PC-3 (cell line): ENCODE data around the gene CRLF1. TPM values are rescaled to one million over a fixed set of nuclear protein-coding genes. Genes with fewer than 3 reads are reported as not detected.

ENCODE experiments used
- ATAC-seq: fragments of 200-7000 bp; cut with Tn5 transposase; 2 replicates; pipeline ENCODE4 v1.9.1; 2020; ENCODE audit warnings: mild to moderate bottlenecking, moderate library complexity
- BruUV-seq: library from RNA; stranded (reverse); fragments of 400-500 nt; replicated peaks from 2 replicates; lab custom pipeline; 2021; lab: Mats Ljungman, UMichigan
- CTCF ChIA-PET: fragments of 300-600 bp; sonication (Branson Sonifier 250); formaldehyde crosslinking; loops from one replicate; lab custom pipeline; 2022; ENCODE audit warnings: antibody characterized with exemption; lab: Charles Lee
- POLR2A ChIA-PET: fragments of 300-600 bp; sonication (Branson Sonifier 250); formaldehyde crosslinking; loops from one replicate; lab custom pipeline; 2022; ENCODE audit warnings: antibody characterized with exemption; ENCODE audit not compliant: unreplicated experiment; lab: Charles Lee
- DNase-seq: peaks from one replicate; pipeline ENCODE4 v3.0.0-alpha.2; 2015
- H2AFZ ChIP-seq: fragments of 300-600 bp; sonication (generic); 2 replicates; pipeline ENCODE4 v1.6.0; 2016; ENCODE audit warnings: antibody characterized with exemption, low read length
- H3F3A ChIP-seq: fragments of 300-600 bp; sonication (generic); one replicate; pipeline ENCODE4 v1.6.0; 2017; ENCODE audit warnings: antibody characterized with exemption, low read length, control low read depth, mild to moderate bottlenecking; ENCODE audit not compliant: unreplicated experiment
- H3K27ac ChIP-seq: fragments of 300-600 bp; sonication (generic); 2 replicates; pipeline ENCODE4 v1.5.1; 2016; ENCODE audit warnings: mild to moderate bottlenecking, low read length
- H3K27me3 ChIP-seq: fragments of 300-600 bp; sonication (generic); 2 replicates; pipeline ENCODE4 v1.6.1; 2016; ENCODE audit warnings: low read length, mixed read lengths
- H3K36me3 ChIP-seq: fragments of 300-600 bp; sonication (generic); 2 replicates; pipeline ENCODE4 v1.6.1; 2016; ENCODE audit warnings: low read depth, mixed run types, low read length, mixed read lengths
- H3K4me1 ChIP-seq: fragments of 300-600 bp; sonication (generic); 2 replicates; pipeline ENCODE4 v1.5.1; 2016; ENCODE audit warnings: low read length; ENCODE audit not compliant: insufficient read depth
- H3K4me2 ChIP-seq: fragments of 300-600 bp; sonication (generic); 2 replicates; pipeline ENCODE4 v1.6.0; 2016; ENCODE audit warnings: low read length
- H3K4me3 ChIP-seq: fragments of 300-600 bp; sonication (generic); 2 replicates; pipeline ENCODE4 v1.5.1; 2016; ENCODE audit warnings: mild to moderate bottlenecking, low read length, mixed read lengths
- H3K79me2 ChIP-seq: fragments of 300-600 bp; sonication (generic); 2 replicates; pipeline ENCODE4 v1.6.1; 2017; ENCODE audit warnings: low read length, mixed read lengths
- H3K9ac ChIP-seq: fragments of 300-600 bp; sonication (generic); 2 replicates; pipeline ENCODE4 v1.6.0; 2016; ENCODE audit warnings: mild to moderate bottlenecking, low read length
- H3K9me2 ChIP-seq: fragments of 300-600 bp; sonication (generic); replicated peaks from 2 replicates; pipeline ENCODE4 v1.6.1; 2016; ENCODE audit warnings: mixed run types, low read length, mixed read lengths
- H3K9me3 ChIP-seq: fragments of 300-600 bp; sonication (generic); 2 replicates; pipeline ENCODE4 v1.6.1; 2016; ENCODE audit warnings: low read length, mixed read lengths
- H4K20me1 ChIP-seq: fragments of 300-600 bp; sonication (generic); 2 replicates; pipeline ENCODE4 v1.6.1; 2016; ENCODE audit warnings: low read length, mixed read lengths
- EZH2 ChIP-seq: fragments of 300-600 bp; sonication (generic); IDR thresholded peaks from one replicate; pipeline ENCODE4 v1.6.1; 2017; ENCODE audit warnings: antibody characterized with exemption, mild to moderate bottlenecking, low read length; ENCODE audit not compliant: unreplicated experiment
- EZH2phosphoT487 ChIP-seq: fragments of 300-600 bp; sonication (generic); IDR thresholded peaks from 2 replicates; pipeline ENCODE4 v1.6.1; 2018; ENCODE audit warnings: mild to moderate bottlenecking, antibody characterized with exemption, low read length, borderline replicate concordance
- intact Hi-C: fragments of 100-400 bp; cut with micrococcal nuclease; formaldehyde crosslinking; loops from 2 replicates; pipeline ENCODE4 v1.9.0; 2023
- total RNA-seq: library from RNA; depleted of rRNA; stranded (reverse); fragments of >200 nt; gene quantifications from 2 replicates; pipeline ENCODE4 v1.2.3, GENCODE V29; 2014
- TF ChIP-seq, protein P1 (sequence below): fragments of 300-600 bp; sonication (generic); conservative IDR thresholded peaks from 2 replicates; pipeline ENCODE4 v1.5.1; 2017; ENCODE audit warnings: antibody characterized with exemption, low read depth, mild to moderate bottlenecking, low read length

Gene CRLF1
- total RNA-seq, 1 experiment from 2014 or later: 2.6 TPM

DNA sequence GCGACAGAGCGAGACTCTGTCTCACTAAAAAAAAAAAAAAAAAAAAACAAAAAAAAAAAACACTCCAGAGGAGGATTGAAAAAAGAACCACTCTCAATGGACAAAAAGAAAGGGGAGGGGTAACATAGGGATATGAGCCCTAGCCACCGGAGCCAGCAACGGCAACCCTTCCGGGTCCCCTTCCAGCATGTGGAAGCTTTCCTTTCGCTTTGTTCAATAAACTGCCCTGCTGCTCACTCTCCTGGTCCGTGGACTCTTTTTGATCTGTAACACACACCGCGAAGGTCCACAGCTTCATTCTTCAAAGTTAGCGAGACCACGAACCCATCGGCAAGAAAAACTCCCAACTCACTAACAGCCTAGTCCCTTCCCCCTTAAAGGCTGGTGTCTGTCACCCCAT is 19.0 kb downstream of the CRLF1 start:
- H2AFZ ChIP-seq: no peak overlapping the region
- H3K9me3 ChIP-seq: no peaks in the 10 kb centered on the region
- BruUV-seq: no TSS peak
- no peak overlapping the region for H3K4me2 ChIP-seq
- CTCF ChIA-PET: no interaction called here
- H3K9me2 ChIP-seq: no peaks in the 10 kb centered on the region
- TF ChIP-seq, protein P1, sequence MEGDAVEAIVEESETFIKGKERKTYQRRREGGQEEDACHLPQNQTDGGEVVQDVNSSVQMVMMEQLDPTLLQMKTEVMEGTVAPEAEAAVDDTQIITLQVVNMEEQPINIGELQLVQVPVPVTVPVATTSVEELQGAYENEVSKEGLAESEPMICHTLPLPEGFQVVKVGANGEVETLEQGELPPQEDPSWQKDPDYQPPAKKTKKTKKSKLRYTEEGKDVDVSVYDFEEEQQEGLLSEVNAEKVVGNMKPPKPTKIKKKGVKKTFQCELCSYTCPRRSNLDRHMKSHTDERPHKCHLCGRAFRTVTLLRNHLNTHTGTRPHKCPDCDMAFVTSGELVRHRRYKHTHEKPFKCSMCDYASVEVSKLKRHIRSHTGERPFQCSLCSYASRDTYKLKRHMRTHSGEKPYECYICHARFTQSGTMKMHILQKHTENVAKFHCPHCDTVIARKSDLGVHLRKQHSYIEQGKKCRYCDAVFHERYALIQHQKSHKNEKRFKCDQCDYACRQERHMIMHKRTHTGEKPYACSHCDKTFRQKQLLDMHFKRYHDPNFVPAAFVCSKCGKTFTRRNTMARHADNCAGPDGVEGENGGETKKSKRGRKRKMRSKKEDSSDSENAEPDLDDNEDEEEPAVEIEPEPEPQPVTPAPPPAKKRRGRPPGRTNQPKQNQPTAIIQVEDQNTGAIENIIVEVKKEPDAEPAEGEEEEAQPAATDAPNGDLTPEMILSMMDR: no peak
- no peak for TF ChIP-seq EZH2
- no peak for TF ChIP-seq EZH2phosphoT487
- peaks cover 13% of the 10 kb centered on the region for H3K79me2 ChIP-seq
- H3K27me3 ChIP-seq: no peaks in the 10 kb centered on the region
- POLR2A ChIA-PET: no interaction called here
- no peak overlapping the region for H3K27ac ChIP-seq
- H3F3A ChIP-seq: no peaks in the 10 kb centered on the region
- ATAC-seq (no peak), DNase-seq (no peak)
- H3K9ac ChIP-seq: no peak overlapping the region
- H4K20me1 ChIP-seq: no peaks in the 10 kb centered on the region
- H3K4me1 ChIP-seq: peaks cover 18% of the 10 kb centered on the region
- no peaks in the 10 kb centered on the region for H3K36me3 ChIP-seq
- H3K4me3 ChIP-seq: no peak overlapping the region
- intact Hi-C loops: no loop called here

DNA sequence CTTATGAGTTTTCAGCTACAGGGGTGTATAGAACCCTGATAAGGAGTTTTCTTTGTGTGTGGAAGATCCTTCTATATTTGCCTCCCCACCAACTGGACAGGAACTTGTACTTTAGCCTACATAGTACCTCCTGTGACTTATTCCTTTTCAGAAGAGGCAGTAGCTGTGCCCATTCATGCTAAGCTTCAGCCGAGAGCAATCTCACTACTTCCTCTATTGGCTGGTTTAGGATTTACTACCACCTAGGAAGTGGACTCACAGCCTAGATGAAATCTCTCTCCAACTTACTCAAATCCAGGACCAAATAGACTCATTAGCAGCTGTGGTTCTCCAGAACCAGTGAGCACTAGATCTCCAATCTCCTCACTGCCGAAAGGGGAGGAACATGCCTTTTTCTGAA is 20.3 kb downstream of the CRLF1 start:
- intact Hi-C loops: no loop called here
- Histone ChIP-seq H3K36me3 (no peaks in the 10 kb centered on the region), H3K9me3 (no peaks in the 10 kb centered on the region), H3K9ac (no peak overlapping the region), H3K27ac (no peak overlapping the region), H4K20me1 (no peaks in the 10 kb centered on the region), H3K79me2 (peaks cover 13% of the 10 kb centered on the region), H3K27me3 (no peaks in the 10 kb centered on the region), H3K4me3 (no peak overlapping the region), H2AFZ (no peak overlapping the region), H3K9me2 (no peaks in the 10 kb centered on the region), H3K4me1 (peaks cover 18% of the 10 kb centered on the region), H3K4me2 (no peak overlapping the region), H3F3A (no peaks in the 10 kb centered on the region)
- TF ChIP-seq, protein P1: no peak; the same call in 1 of the 2 replicates
- no peak for TF ChIP-seq EZH2phosphoT487
- ChIA-PET CTCF (no interaction called here), POLR2A (no interaction called here)
- DNase-seq: no peak
- no TSS peak for BruUV-seq
- no peak for ATAC-seq

DNA sequence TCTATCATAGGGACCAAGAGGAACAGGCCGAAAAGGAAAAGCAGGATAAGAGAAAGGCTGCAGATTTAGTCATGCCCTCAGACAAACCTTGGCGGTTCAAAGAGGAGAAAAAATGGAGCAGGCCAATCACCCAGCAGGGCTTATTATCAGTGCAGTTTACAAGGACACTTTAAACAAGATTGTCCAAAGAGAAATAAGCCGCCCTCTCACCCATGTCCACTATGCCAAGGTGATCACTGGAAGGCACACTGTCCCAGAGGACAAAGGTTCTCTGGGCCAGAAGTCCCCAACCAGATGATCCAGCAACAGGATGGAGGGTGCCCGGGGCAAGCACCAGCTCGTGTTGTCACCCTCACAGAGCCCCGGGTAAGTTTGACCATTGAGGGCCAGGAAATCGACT is 26.3 kb downstream of the CRLF1 start:
- POLR2A ChIA-PET: interaction anchor here (0.6 to 0.8 kb wide), 2 partner anchors 8 to 108 kb away, joined by 3 to 7 read pairs; no protein-coding TSS in a partner anchor
- intact Hi-C loops: no loop called here

More for the DNA sequence above, 26.3 kb downstream of the CRLF1 start:
- ATAC-seq (no peak), DNase-seq (no peak)
- no peak overlapping the region for H3K27ac ChIP-seq
- no TSS peak for BruUV-seq
- H3K9ac ChIP-seq: no peak overlapping the region
- H3K36me3 ChIP-seq: peaks cover 12% of the 10 kb centered on the region
- peaks cover 1% of the 10 kb centered on the region; the same call in 1 of the 2 replicates for H3K79me2 ChIP-seq
- H3K9me3 ChIP-seq: no peaks in the 10 kb centered on the region
- no peaks in the 10 kb centered on the region for H3K9me2 ChIP-seq
- H2AFZ ChIP-seq: no peak overlapping the region
- H3F3A ChIP-seq: no peaks in the 10 kb centered on the region
- CTCF ChIA-PET: no interaction called here
- peaks cover 2% of the 10 kb centered on the region for H4K20me1 ChIP-seq
- H3K4me3 ChIP-seq: no peak overlapping the region
- TF ChIP-seq EZH2 (no peak), EZH2phosphoT487 (no peak)
- TF ChIP-seq, protein P1: no peak
- H3K4me2 ChIP-seq: no peak overlapping the region
- no peaks in the 10 kb centered on the region for H3K27me3 ChIP-seq
- no peaks in the 10 kb centered on the region for H3K4me1 ChIP-seq
